Ishikawa (cell line): ENCODE results near the gene FAM174C.

Experiments
- CEBPB ChIP-seq: IDR thresholded peaks from 2 replicates; pipeline ENCODE4 v1.6.1; 2012
- FOXM1 ChIP-seq: IDR thresholded peaks from 2 replicates; pipeline ENCODE4 v1.6.1; 2012; ENCODE audit warnings: low read depth, borderline replicate concordance
- REST ChIP-seq: IDR thresholded peaks from 2 replicates; pipeline ENCODE4 v1.6.1; 2012; ENCODE audit warnings: low read depth, mild to moderate bottlenecking
- TAF1 ChIP-seq: IDR thresholded peaks from 2 replicates; pipeline ENCODE4 v1.6.1; 2012; ENCODE audit warnings: low read depth, mild to moderate bottlenecking
- TEAD4 ChIP-seq: IDR thresholded peaks from 2 replicates; pipeline ENCODE4 v1.6.1; 2012
- YY1 ChIP-seq: IDR thresholded peaks from 2 replicates; pipeline ENCODE4 v1.6.1; 2012; ENCODE audit warnings: low read depth

GRCh38 chr19:1298235-1298634, 22.9 kb downstream of the FAM174C start:
- TF ChIP-seq YY1 (no peak), TEAD4 (no peak), FOXM1 (no peak), TAF1 (no peak), CEBPB (no peak), REST (no peak)
